ENCODE data around the gene NTM.

- TF ChIP-seq EZH2 (IDR thresholded peaks at IDR 0.05) = no peak
- TF ChIP-seq POLR2AphosphoS5 (IDR thresholded peaks at IDR 0.05; ENCODE audit: borderline replicate concordance, low read depth, low read length) = no peak
- no peak for TF ChIP-seq FOXP2 (optimal IDR thresholded peaks at IDR 0.05; ENCODE audit: control extremely low read depth, extremely low read length, insufficient read depth)
Observed at GRCh38 chr11:131467645-131468394, 97.4 kb downstream of the NTM start.
